GM18868 (cell line): ENCODE measurements around the gene PCK2.

Experiments used
- ATAC-seq: cut with Tn5 transposase; IDR thresholded peaks from one replicate; pipeline ENCODE4 v1.9.1; 2021; ENCODE audit warnings: mild to moderate bottlenecking, moderate library complexity; ENCODE audit not compliant: unreplicated experiment

PCK2 gene

DNA sequence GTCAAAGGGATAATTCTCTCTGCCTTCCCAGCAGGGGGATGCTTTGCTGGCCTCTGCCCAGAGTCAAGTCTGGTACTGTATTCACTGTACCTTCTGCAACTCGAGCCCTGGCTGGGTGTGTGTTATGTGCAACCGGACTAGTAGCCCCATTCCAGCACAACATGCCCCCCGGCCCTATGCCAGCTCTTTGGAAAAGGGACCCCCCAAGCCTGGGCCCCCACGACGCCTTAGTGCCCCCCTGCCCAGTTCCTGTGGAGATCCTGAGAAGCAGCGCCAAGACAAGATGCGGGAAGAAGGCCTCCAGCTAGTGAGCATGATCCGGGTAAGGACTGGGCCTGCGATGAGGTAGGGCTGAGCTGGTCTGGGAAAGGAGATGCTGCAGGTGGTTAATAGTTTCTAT, 56.5 kb downstream of the PCK2 start:
- ATAC-seq: no peak

- no peak for ATAC-seq
These were observed 56.9 kb downstream of the PCK2 start for GRCh38 chr14:24150993-24151392.

DNA sequence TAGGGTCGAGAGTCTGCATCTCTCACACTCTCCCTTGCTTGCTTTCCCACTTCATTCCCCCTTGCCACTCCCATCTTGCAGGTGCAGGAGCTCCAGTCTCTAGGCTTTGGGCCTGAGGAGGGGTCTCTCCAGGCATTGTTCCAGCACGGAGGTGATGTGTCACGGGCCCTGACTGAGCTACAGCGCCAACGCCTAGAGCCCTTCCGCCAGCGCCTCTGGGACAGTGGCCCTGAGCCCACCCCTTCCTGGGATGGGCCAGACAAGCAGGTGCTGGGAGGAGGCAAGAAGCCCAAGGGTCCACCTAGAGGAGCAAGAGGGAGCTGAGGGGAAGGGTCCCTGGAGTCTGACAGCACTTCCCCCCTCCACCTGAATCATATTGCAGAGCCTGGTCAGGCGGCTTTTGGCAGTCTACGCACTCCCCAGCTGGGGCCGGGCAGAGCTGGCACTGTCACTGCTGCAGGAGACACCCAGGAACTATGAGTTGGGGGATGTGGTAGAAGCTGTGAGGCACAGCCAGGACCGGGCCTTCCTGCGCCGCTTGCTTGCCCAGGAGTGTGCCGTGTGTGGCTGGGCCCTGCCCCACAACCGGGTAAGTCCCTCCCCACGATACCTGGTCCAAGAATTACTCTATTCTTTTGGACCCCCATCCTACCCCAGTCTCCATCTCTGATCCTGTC, 57.4 kb downstream of the PCK2 start:
- no peak for ATAC-seq
